HepG2 (cell line): ENCODE results near the gene ADGRD1. TPM values are rescaled to one million over a fixed set of nuclear protein-coding genes. Genes with fewer than 3 reads are reported as not detected.

Experiments
- ATF4 ChIP-seq, 2 experiments: fragments of 450-650 bp in 1 of 2; sonication (generic) in 1 of 2; formaldehyde crosslinking; IDR thresholded peaks; 2 replicates each; pipeline versions ENCODE4 v1.5.0 to v1.8.0; 2020 to 2022; ENCODE audit warnings: mild to moderate bottlenecking in 1 of 2, missing genetic modification reagents in 1 of 2
- EEA1 ChIP-seq: sonication (generic); formaldehyde crosslinking; IDR thresholded peaks from 2 replicates; pipeline ENCODE4 v1.5.1; 2020; ENCODE audit warnings: mild to moderate bottlenecking, missing genetic modification reagents, borderline replicate concordance
- EHMT2 ChIP-seq: fragments of 200-600 bp; sonication (generic); IDR thresholded peaks from 2 replicates; pipeline ENCODE4 v1.7.0; 2017; ENCODE audit warnings: antibody characterized with exemption, low read depth, low read length, borderline replicate concordance
- ELF4 ChIP-seq: sonication (generic); formaldehyde crosslinking; IDR thresholded peaks from 2 replicates; pipeline ENCODE4 v1.5.0; 2020; ENCODE audit warnings: missing genetic modification reagents, mild to moderate bottlenecking, moderate library complexity, borderline replicate concordance
- GABPB1 ChIP-seq: IDR thresholded peaks from 2 replicates; pipeline ENCODE4 v1.6.1; 2016; ENCODE audit warnings: mild to moderate bottlenecking, missing genetic modification reagents, moderate library complexity, missing compliant biosample characterization
- HDAC1 ChIP-seq: sonication (generic); formaldehyde crosslinking; IDR thresholded peaks from 2 replicates; pipeline ENCODE4 v1.5.1; 2020; ENCODE audit warnings: mild to moderate bottlenecking, missing genetic modification reagents
- HNF1A ChIP-seq, 2 experiments: sonication (generic) in 1 of 2; formaldehyde crosslinking in 1 of 2; IDR thresholded peaks; 2 replicates each; pipeline versions ENCODE4 v1.4.0 to v1.6.1; 2016 to 2020; ENCODE audit warnings: borderline replicate concordance in 1 of 2, low read depth in 1 of 2, mild to moderate bottlenecking in 1 of 2, missing genetic modification reagents in 1 of 2
- ISX ChIP-seq: sonication (generic); formaldehyde crosslinking; conservative IDR thresholded peaks from 2 replicates; pipeline ENCODE4 v1.5.0; 2020; ENCODE audit warnings: missing genetic modification reagents
- KDM2A ChIP-seq: sonication (generic); formaldehyde crosslinking; IDR thresholded peaks from 2 replicates; pipeline ENCODE4 v1.4.0; 2020; ENCODE audit warnings: low read depth, missing genetic modification reagents, borderline replicate concordance
- PHF21A ChIP-seq: sonication (generic); formaldehyde crosslinking; IDR thresholded peaks from 2 replicates; pipeline ENCODE4 v1.5.0; 2020; ENCODE audit warnings: mild to moderate bottlenecking, missing genetic modification reagents
- THRA ChIP-seq: sonication (generic); formaldehyde crosslinking; IDR thresholded peaks from 2 replicates; pipeline ENCODE4 v1.4.0; 2020; ENCODE audit warnings: missing genetic modification reagents, borderline replicate concordance
- XRCC5 ChIP-seq: fragments of 200-400 bp; formaldehyde crosslinking; optimal IDR thresholded peaks from 2 replicates; pipeline ENCODE3; 2017; ENCODE audit warnings: mild to moderate bottlenecking, low read length
- ZFP36L1 ChIP-seq: sonication (generic); formaldehyde crosslinking; IDR thresholded peaks from 2 replicates; pipeline ENCODE4 v1.8.0; 2022; ENCODE audit warnings: mild to moderate bottlenecking, missing genetic modification reagents, moderate library complexity
- ZNF501 ChIP-seq: sonication (generic); formaldehyde crosslinking; IDR thresholded peaks from 2 replicates; pipeline ENCODE4 v1.5.1; 2020; ENCODE audit warnings: mild to moderate bottlenecking, moderate library complexity, missing genetic modification reagents
- ZNF574 ChIP-seq: sonication (generic); formaldehyde crosslinking; IDR thresholded peaks from 2 replicates; pipeline ENCODE4 v1.4.0; 2020; ENCODE audit warnings: missing genetic modification reagents
- polyA plus RNA-seq, 8 experiments: library from polyadenylated mRNA; depleted of rRNA in 3 of 8; stranded (reverse) in 7 of 8; unstranded in 1 of 8; fragments of >200 nt; fragmentation: Illumina TruSeq in 4 of 8; extraction: Trizol in 4 of 8; gene quantifications; 2 replicates each; pipeline versions ENCODE4 v1.2.1 to v1.2.3, GENCODE V29; 2011 to 2016; ENCODE audit warnings: low read depth in 4 of 8, missing spikeins in 1 of 8, mixed read lengths in 1 of 8; ENCODE audit not compliant: insufficient read depth in 1 of 8
- total RNA-seq, 5 experiments: library from RNA; depleted of rRNA; stranded (reverse); fragments of >200 nt; fragmentation: Illumina TruSeq; extraction: Trizol; gene quantifications; 2 replicates each; pipeline ENCODE4 v1.2.3, GENCODE V29; 2016; ENCODE audit warnings: low read depth in 1 of 5

The ADGRD1 gene
- total and polyA plus RNA-seq, 2 of the 13 experiments (the other 11 are each of a cell fraction or from before 2014, with no cell fraction given), result 0.46 to 12.4 TPM

GRCh38 chr12:131132118-131132892, 178.6 kb downstream of the ADGRD1 start (continued):
- 0 out of 2 replicates have a peak, but pooled peaks have one; percentile 18 for TF ChIP-seq ZNF574
- TF ChIP-seq THRA (CRISPR knock-in tag), result 0 out of 2 replicates have a peak, but pooled peaks have one; percentile 27
- peak; percentile 61 for TF ChIP-seq XRCC5
- peak; percentile 48; the same call in 1 of the 2 replicates for TF ChIP-seq EEA1
- TF ChIP-seq HDAC1 (CRISPR knock-in tag), result peak; percentile 35; the same call in 1 of the 2 replicates
- no peak for TF ChIP-seq ELF4 (CRISPR knock-in tag)
- TF ChIP-seq EHMT2, result no peak
- peak; percentile 77 for TF ChIP-seq ZNF501 (CRISPR knock-in tag)
- peak; percentile 64; the same call in 1 of the 2 replicates for TF ChIP-seq KDM2A (CRISPR knock-in tag)
- no peak for TF ChIP-seq HNF1A (IDR thresholded peaks at IDR 0.05; ENCODE audit: low read depth)
- TF ChIP-seq HNF1A (CRISPR knock-in tag; IDR thresholded peaks at IDR 0.05; ENCODE audit: borderline replicate concordance), result no peak
- no peak for TF ChIP-seq ISX (CRISPR knock-in tag)
- no peak for TF ChIP-seq PHF21A (CRISPR knock-in tag)
- 0 out of 4 replicates have a peak, but pooled peaks of 1 of the 2 experiments have one; percentile 27 for TF ChIP-seq ATF4 (CRISPR knock-in tag; IDR thresholded peaks at IDR 0.05)
- TF ChIP-seq ZFP36L1, result no peak
- TF ChIP-seq GABPB1 (CRISPR knock-in tag), result 0 out of 2 replicates have a peak, but pooled peaks have one; percentile 16
